GM23338 (cell line): ENCODE measurements around the gene PTCD2.

ENCODE experiments used
- CREB1 ChIP-seq: fragments of 250-450 bp; sonication (Bioruptor Pico); IDR thresholded peaks from 2 replicates; pipeline ENCODE4 v1.5.0; 2020; ENCODE audit warnings: low read depth, mild to moderate bottlenecking, moderate library complexity
- EZH2 ChIP-seq: fragments of 200-600 bp; sonication (generic); IDR thresholded peaks from one replicate; pipeline ENCODE4 v1.8.0; 2017; ENCODE audit warnings: antibody characterized with exemption, mild to moderate bottlenecking, low read depth; ENCODE audit not compliant: unreplicated experiment
- EZH2phosphoT487 ChIP-seq: fragments of 200-600 bp; sonication (generic); IDR thresholded peaks from one replicate; pipeline ENCODE4 v1.8.1; 2018; ENCODE audit warnings: antibody characterized with exemption; ENCODE audit not compliant: unreplicated experiment
- NANOG ChIP-seq: IDR thresholded peaks from 2 replicates; pipeline ENCODE4 v1.6.1; 2016; ENCODE audit warnings: antibody characterized with exemption, borderline replicate concordance
- POLR2AphosphoS5 ChIP-seq: IDR thresholded peaks from 2 replicates; pipeline ENCODE4 v1.6.1; 2016; ENCODE audit warnings: antibody characterized with exemption, low read depth
- ZNF114 ChIP-seq: fragments of 250-450 bp; sonication (Bioruptor Pico); IDR thresholded peaks from 2 replicates; pipeline ENCODE4 v1.5.0; 2020; ENCODE audit warnings: mild to moderate bottlenecking, moderate library complexity
- ZNF331 ChIP-seq: fragments of 250-450 bp; sonication (Bioruptor Pico); IDR thresholded peaks from 2 replicates; pipeline ENCODE4 v1.5.0; 2020; ENCODE audit warnings: low read depth, mild to moderate bottlenecking, moderate library complexity
- TF ChIP-seq, protein P1 (sequence below), 2 experiments: fragments of 200-600 bp in 1 of 2; sonication (generic) in 1 of 2; conservative IDR thresholded peaks; 2 replicates each; pipeline versions ENCODE4 v1.5.1 to v1.6.1; 2016 to 2017; ENCODE audit warnings: antibody characterized with exemption in 2 of 2, low read depth in 2 of 2, mild to moderate bottlenecking in 2 of 2, moderate library complexity in 1 of 2
- TF ChIP-seq, protein P2 (sequence below): IDR thresholded peaks from one replicate; pipeline ENCODE4 v1.6.1; 2018; ENCODE audit warnings: antibody characterized with exemption; ENCODE audit not compliant: unreplicated experiment

DNA sequence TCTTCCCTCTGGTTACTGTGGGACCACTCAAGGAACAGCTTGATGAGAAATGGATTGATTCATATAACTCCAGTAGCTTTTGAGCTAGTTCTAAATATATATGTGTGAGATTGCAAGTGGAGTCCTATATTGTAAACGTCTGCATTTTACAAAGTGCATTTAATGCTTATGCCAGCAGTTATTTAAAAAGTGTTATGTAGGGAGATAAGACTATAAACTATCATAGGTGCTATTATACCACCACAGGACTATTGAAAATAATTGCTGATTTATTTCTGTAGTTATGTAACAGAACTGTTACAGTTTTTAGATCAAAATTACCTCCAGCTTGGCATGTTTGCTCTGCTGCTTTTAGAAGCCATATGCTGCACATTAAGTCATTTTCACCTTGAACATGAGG lies 36.2 kb downstream of the PTCD2 start:
- TF ChIP-seq, protein P1, sequence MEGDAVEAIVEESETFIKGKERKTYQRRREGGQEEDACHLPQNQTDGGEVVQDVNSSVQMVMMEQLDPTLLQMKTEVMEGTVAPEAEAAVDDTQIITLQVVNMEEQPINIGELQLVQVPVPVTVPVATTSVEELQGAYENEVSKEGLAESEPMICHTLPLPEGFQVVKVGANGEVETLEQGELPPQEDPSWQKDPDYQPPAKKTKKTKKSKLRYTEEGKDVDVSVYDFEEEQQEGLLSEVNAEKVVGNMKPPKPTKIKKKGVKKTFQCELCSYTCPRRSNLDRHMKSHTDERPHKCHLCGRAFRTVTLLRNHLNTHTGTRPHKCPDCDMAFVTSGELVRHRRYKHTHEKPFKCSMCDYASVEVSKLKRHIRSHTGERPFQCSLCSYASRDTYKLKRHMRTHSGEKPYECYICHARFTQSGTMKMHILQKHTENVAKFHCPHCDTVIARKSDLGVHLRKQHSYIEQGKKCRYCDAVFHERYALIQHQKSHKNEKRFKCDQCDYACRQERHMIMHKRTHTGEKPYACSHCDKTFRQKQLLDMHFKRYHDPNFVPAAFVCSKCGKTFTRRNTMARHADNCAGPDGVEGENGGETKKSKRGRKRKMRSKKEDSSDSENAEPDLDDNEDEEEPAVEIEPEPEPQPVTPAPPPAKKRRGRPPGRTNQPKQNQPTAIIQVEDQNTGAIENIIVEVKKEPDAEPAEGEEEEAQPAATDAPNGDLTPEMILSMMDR (conservative IDR thresholded peaks at IDR 0.05; ENCODE audit: low read depth in 2 of 2) = no peak
- TF ChIP-seq EZH2 (no peak), CREB1 (no peak), EZH2phosphoT487 (no peak), POLR2AphosphoS5 (no peak), ZNF114 (no peak), NANOG (no peak), ZNF331 (no peak)
- TF ChIP-seq, protein P2, sequence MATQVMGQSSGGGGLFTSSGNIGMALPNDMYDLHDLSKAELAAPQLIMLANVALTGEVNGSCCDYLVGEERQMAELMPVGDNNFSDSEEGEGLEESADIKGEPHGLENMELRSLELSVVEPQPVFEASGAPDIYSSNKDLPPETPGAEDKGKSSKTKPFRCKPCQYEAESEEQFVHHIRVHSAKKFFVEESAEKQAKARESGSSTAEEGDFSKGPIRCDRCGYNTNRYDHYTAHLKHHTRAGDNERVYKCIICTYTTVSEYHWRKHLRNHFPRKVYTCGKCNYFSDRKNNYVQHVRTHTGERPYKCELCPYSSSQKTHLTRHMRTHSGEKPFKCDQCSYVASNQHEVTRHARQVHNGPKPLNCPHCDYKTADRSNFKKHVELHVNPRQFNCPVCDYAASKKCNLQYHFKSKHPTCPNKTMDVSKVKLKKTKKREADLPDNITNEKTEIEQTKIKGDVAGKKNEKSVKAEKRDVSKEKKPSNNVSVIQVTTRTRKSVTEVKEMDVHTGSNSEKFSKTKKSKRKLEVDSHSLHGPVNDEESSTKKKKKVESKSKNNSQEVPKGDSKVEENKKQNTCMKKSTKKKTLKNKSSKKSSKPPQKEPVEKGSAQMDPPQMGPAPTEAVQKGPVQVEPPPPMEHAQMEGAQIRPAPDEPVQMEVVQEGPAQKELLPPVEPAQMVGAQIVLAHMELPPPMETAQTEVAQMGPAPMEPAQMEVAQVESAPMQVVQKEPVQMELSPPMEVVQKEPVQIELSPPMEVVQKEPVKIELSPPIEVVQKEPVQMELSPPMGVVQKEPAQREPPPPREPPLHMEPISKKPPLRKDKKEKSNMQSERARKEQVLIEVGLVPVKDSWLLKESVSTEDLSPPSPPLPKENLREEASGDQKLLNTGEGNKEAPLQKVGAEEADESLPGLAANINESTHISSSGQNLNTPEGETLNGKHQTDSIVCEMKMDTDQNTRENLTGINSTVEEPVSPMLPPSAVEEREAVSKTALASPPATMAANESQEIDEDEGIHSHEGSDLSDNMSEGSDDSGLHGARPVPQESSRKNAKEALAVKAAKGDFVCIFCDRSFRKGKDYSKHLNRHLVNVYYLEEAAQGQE = no peak
